Stimulated activated CD4-positive, alpha-beta T cell treated with anti-CD3 and anti-CD28 coated beads, Interleukin-4, amount 100 ng/mL, for 24 hours (primary cell): Measurements from ENCODE around the gene BEND4.

Experiments
- DNase-seq: peaks from one replicate; pipeline ENCODE4 v3.0.0-alpha.2; 2020

The BEND4 gene

GRCh38 chr4:42101446-42101975 is 50.9 kb downstream of the BEND4 start:
- no peak for DNase-seq

GRCh38 chr4:42088386-42088785 is 64.1 kb downstream of the BEND4 start:
- no peak for DNase-seq

DNA sequence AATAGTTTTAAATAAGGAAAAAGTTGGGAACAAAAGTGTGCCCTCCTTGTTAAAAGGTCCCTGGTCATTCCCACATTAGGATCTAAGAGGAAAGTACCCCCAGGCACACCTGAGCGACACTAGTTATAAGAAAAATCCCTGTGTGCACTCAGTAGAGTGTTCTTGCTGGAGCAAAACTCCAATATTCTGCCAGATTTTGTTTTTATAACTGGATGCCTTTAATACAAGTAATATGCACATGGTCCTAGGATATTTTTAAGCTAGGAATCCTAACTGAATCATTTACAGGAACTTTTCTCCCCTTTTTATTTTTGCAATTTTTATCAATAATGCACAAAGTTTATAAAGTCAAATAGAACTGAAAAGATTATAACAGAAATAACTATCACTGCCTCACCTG is 68.6 kb downstream of the BEND4 start:
- DNase-seq, result no peak

DNA sequence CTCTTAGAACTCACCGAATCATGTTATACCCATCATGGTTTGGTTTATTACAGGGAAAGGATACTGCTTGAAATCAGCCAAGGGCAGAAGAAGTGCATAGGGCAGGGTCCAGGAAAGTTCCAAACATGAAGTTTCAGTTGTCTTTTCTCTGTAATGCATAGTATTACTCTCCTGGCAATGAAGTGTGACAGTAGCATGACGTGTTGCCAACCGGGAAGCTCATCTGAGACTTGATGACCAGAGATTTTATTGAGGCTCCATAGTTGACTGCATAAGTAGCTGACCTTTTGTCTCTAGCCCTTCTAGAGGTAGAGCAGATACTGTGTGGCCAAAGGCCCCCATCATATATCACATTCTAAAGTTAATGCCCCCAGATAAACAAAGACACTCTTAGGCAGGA is 72.1 kb downstream of the BEND4 start:
- DNase-seq, result no peak

GRCh38 chr4:42078184-42078801 is 74.2 kb downstream of the BEND4 start:
- DNase-seq, result no peak

GRCh38 chr4:42074294-42074693 is 78.2 kb downstream of the BEND4 start:
- no peak for DNase-seq

- DNase-seq, result no peak
Measured at GRCh38 chr4:42070463-42070862, 82.0 kb downstream of the BEND4 start.

DNA sequence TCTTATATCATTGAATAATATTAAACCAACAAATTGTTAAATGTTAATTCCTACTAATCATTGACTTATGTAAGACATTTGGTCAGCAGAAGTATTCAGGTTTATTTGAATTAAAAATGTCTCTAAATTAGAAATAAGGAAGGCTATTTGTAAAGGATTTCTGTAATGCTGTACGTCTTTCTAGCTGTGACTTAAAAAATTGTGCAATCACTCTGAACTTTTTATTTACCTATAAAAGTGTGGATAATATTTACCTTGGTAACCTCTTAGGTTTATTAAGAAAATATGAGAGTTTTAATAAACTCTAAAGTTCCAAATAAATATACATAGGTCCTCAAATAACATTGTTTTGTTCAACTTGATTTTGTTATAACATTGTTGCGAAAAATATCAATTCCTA is 85.2 kb downstream of the BEND4 start:
- no peak for DNase-seq

DNA sequence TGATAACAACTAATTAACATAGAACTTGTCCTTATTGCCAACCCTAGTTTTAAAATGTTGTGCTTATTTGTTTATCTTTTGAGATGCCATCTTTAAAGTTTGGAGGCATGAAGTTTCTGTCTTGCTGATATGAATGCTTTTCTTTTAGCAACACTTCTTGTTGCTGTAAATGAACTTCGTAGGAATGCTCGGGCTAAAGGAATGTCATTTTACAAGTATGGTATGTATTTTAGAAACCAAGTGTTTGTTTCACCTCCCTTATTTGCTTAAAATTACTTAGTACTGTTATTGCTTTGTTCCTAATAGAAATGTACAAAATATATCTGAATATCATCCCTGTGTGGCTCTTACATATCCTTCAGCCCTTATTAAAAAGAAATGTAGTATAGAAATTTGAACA is 86.1 kb downstream of the BEND4 start:
- DNase-seq, result no peak
